K562 (cell line): ENCODE measurements around the gene ATP9A. TPM values are rescaled to one million over a fixed set of nuclear protein-coding genes. Genes with fewer than 3 reads are reported as not detected.

Experiments
- ATAC-seq: fragments of 200-7000 bp; cut with Tn5 transposase; 3 replicates; pipeline ENCODE4 v1.9.1; 2020; ENCODE audit warnings: moderate library complexity
- BruUV-seq: library from RNA; stranded (reverse); fragments of 400-500 nt; replicated peaks from 2 replicates; lab custom pipeline; 2021; lab: Mats Ljungman, UMichigan
- CTCF ChIA-PET: fragments of 300-600 bp; formaldehyde crosslinking; extraction: SDS; loops from one replicate; lab custom pipeline; 2021; ENCODE audit warnings: low intra/inter-chr PET ratio; lab: Yijun Ruan, JAX
- POLR2A ChIA-PET: fragments of 300-600, 350-650 bp; sonication (Branson Sonifier 250); formaldehyde crosslinking; extraction: SDS; loops from one replicate; lab custom pipeline; 2021; ENCODE audit warnings: antibody characterized with exemption, inconsistent platforms; lab: Yijun Ruan, JAX
- DNase-seq, 4 experiments: peaks; one replicate each; pipeline versions ENCODE4 v3.0.0 to v3.0.0-alpha.2; 2011 to 2018; ENCODE audit warnings: low spot score in 3 of 4, mixed read lengths in 3 of 4; ENCODE audit errors: extremely low read depth in 1 of 4
- FAIRE-seq: peaks from 2 replicates; lab custom pipeline; 2011; peaks lifted over from hg19 to GRCh38; lab: Jason Lieb, UNC
- H2AFZ ChIP-seq: 2 replicates; pipeline ENCODE4 v1.6.0; 2011; ENCODE audit warnings: low read depth, low read length, control low read depth, inconsistent platforms
- H3K27ac ChIP-seq: fragments of 200-600 bp; 3 replicates; pipeline ENCODE4 v1.8.0; 2011; ENCODE audit warnings: low read depth, mild to moderate bottlenecking, control low read depth, inconsistent platforms, low read length, moderate library complexity, mixed read lengths; ENCODE audit errors: extremely low read depth
- H3K27me3 ChIP-seq, 2 experiments: fragments of 300-600 bp in 1 of 2; 2 replicates in 1 of 2; 3 replicates in 1 of 2; pipeline versions ENCODE4 v1.6.0 to v1.8.0; 2011; ENCODE audit warnings: inconsistent platforms in 2 of 2, low read length in 2 of 2, mild to moderate bottlenecking in 1 of 2, mixed read lengths in 1 of 2, moderate library complexity in 1 of 2; ENCODE audit not compliant: control insufficient read depth in 2 of 2, insufficient read depth in 2 of 2
- H3K36me3 ChIP-seq: fragments of 300-600 bp; 3 replicates; pipeline ENCODE4 v1.8.0; 2011; ENCODE audit warnings: mild to moderate bottlenecking, low read length, inconsistent platforms; ENCODE audit not compliant: control insufficient read depth, insufficient read depth
- H3K4me1 ChIP-seq, 2 experiments: fragments of 200-600 bp in 1 of 2; replicated peaks in 1 of 2; 2 replicates in 1 of 2; 3 replicates in 1 of 2; pipeline versions ENCODE4 v1.5.1 to v1.8.0; 2011; ENCODE audit warnings: inconsistent platforms in 2 of 2, low read length in 2 of 2, mild to moderate bottlenecking in 1 of 2, mixed read lengths in 1 of 2, moderate library complexity in 1 of 2; ENCODE audit not compliant: control insufficient read depth in 2 of 2, insufficient read depth in 2 of 2
- H3K4me2 ChIP-seq: 2 replicates; pipeline ENCODE4 v1.6.1; 2011; ENCODE audit warnings: low read length, control low read depth, inconsistent platforms, mixed read lengths; ENCODE audit not compliant: insufficient read depth
- H3K4me3 ChIP-seq: fragments of 200-600 bp; sonication (generic), shearing (Covaris generic); 2 replicates; pipeline ENCODE4 v1.5.1; 2016; ENCODE audit warnings: control low read depth, inconsistent platforms
- H3K79me2 ChIP-seq: fragments of 200-600 bp; 3 replicates; pipeline ENCODE4 v1.8.0; 2011; ENCODE audit warnings: low read length, inconsistent platforms; ENCODE audit not compliant: control insufficient read depth, insufficient read depth
- H3K9ac ChIP-seq, 2 experiments: 2 replicates each; pipeline versions ENCODE4 v1.6.0 to v1.6.1; 2011; ENCODE audit warnings: low read depth in 2 of 2, low read length in 2 of 2, control low read depth in 1 of 2, inconsistent platforms in 1 of 2, mild to moderate bottlenecking in 1 of 2, mixed read lengths in 1 of 2; ENCODE audit not compliant: insufficient read depth in 1 of 2
- H3K9me1 ChIP-seq: one replicate; pipeline ENCODE4 v1.6.0; 2011; ENCODE audit warnings: inconsistent platforms, mild to moderate bottlenecking, low read length, moderate library complexity; ENCODE audit not compliant: control insufficient read depth, insufficient read depth
- H3K9me3 ChIP-seq: replicated peaks from 2 replicates; pipeline ENCODE4 v1.5.1; 2011; ENCODE audit warnings: low read depth, low read length, inconsistent platforms; ENCODE audit not compliant: control insufficient read depth, insufficient read depth
- H4K20me1 ChIP-seq: replicated peaks from 2 replicates; pipeline ENCODE4 v1.6.1; 2011; ENCODE audit warnings: low read length, inconsistent platforms, mixed read lengths; ENCODE audit not compliant: control insufficient read depth, insufficient read depth
- BDP1 ChIP-seq: IDR thresholded peaks from 3 replicates; pipeline ENCODE4 v1.6.1; 2011; ENCODE audit not compliant: insufficient read length, insufficient read depth
- GABPA ChIP-seq: fragments of 200-800 bp; sonication (Bioruptor generic); conservative IDR thresholded peaks from 2 replicates; pipeline ENCODE4 v1.6.1; 2016; ENCODE audit warnings: low read depth, missing genetic modification characterization, missing compliant biosample characterization
- JUNB ChIP-seq: fragments of 450-650 bp; formaldehyde crosslinking; conservative IDR thresholded peaks from 2 replicates; pipeline ENCODE4 v1.4.0; 2020; ENCODE audit warnings: mild to moderate bottlenecking
- RAD21 ChIP-seq, 2 experiments: fragments of 250-450 bp in 1 of 2; fragments of 450-650 bp in 1 of 2; sonication (Bioruptor Pico) in 1 of 2; formaldehyde crosslinking in 1 of 2; IDR thresholded peaks in 1 of 2; conservative IDR thresholded peaks in 1 of 2; 2 replicates each; pipeline versions ENCODE4 v1.4.0 to v1.8.0; 2020 to 2022; ENCODE audit warnings: mild to moderate bottlenecking in 2 of 2, moderate library complexity in 1 of 2
- SETDB1 ChIP-seq: IDR thresholded peaks from one replicate; pipeline ENCODE4 v1.6.1; 2012; ENCODE audit warnings: low read length, control low read depth, inconsistent platforms
- SNRNP70 ChIP-seq: fragments of 200-400 bp; formaldehyde crosslinking; optimal IDR thresholded peaks from 2 replicates; pipeline ENCODE3; 2017; ENCODE audit warnings: low read depth, low read length
- TBP ChIP-seq: optimal IDR thresholded peaks from 2 replicates; pipeline ENCODE3; 2011; ENCODE audit warnings: low read depth, low read length, improper control_type of control experiment
- TEAD4 ChIP-seq, 2 experiments: sonication (generic) in 1 of 2; formaldehyde crosslinking in 1 of 2; IDR thresholded peaks; 2 replicates each; pipeline versions ENCODE4 v1.6.1 to v1.8.0; 2012 to 2022; ENCODE audit warnings: borderline replicate concordance in 1 of 2, inconsistent platforms in 1 of 2, low read length in 1 of 2, mild to moderate bottlenecking in 1 of 2, missing genetic modification reagents in 1 of 2
- THRAP3 ChIP-seq: fragments of 450-650 bp; IDR thresholded peaks from 2 replicates; pipeline ENCODE4 v1.6.1; 2016; ENCODE audit warnings: mild to moderate bottlenecking, inconsistent platforms, borderline replicate concordance
- ZKSCAN8 ChIP-seq: fragments of 200-800 bp; sonication (Bioruptor generic); IDR thresholded peaks from 2 replicates; pipeline ENCODE4 v1.6.1; 2016; ENCODE audit warnings: missing genetic modification characterization, missing compliant biosample characterization
- ZNF41 ChIP-seq: fragments of 250-450 bp; sonication (Bioruptor Pico); conservative IDR thresholded peaks from 2 replicates; pipeline ENCODE4 v1.4.0; 2020; ENCODE audit warnings: mild to moderate bottlenecking
- ZNF717 ChIP-seq: fragments of 250-450 bp; sonication (Bioruptor Pico); IDR thresholded peaks from 2 replicates; pipeline ENCODE4 v1.5.0; 2021
- ZNF766 ChIP-seq: fragments of 200-800 bp; sonication (Bioruptor generic); conservative IDR thresholded peaks from 2 replicates; pipeline ENCODE4 v1.6.1; 2016; ENCODE audit warnings: missing genetic modification characterization, missing compliant biosample characterization
- WGBS: fragments of 100-300 bp; shearing (Covaris generic); methylation state at CpG from one replicate; pipeline ENCODE4 v1.1.6; 2016; ENCODE audit warnings: low coverage, mixed read lengths; ENCODE audit not compliant: insufficient coverage; ENCODE audit errors: missing lambda C conversion rate; 5-methylcytosine and 5-hydroxymethylcytosine counted together
- in situ Hi-C: fragments of 300-500 bp; cut with MboI; formaldehyde crosslinking; loops from 4 replicates; pipeline ENCODE4 v1.15.0; 2018; ENCODE audit warnings: inconsistent platforms, mixed read lengths
- intact Hi-C: fragments of 100-400 bp; cut with micrococcal nuclease; formaldehyde crosslinking; loops from 2 replicates; pipeline ENCODE4 v1.14.2; 2022
- polyA plus RNA-seq, 8 experiments: library from polyadenylated mRNA; depleted of rRNA in 4 of 8; stranded (reverse) in 5 of 8; unstranded in 3 of 8; fragments of >200 nt; fragmentation: Nextera tagmentation in 2 of 8; fragmentation: Illumina TruSeq in 1 of 8; extraction: Ambion mirVana in 2 of 8; extraction: Trizol in 1 of 8; gene quantifications; 2 replicates each; pipeline versions ENCODE4 v1.2.1 to v1.2.3, GENCODE V29; 2011 to 2014; ENCODE audit warnings: inconsistent platforms in 1 of 8, missing spikeins in 1 of 8
- total RNA-seq, 7 experiments: library from RNA; depleted of rRNA in 6 of 7; stranded (reverse); fragments of >200 nt in 6 of 7; fragmentation: Illumina TruSeq in 2 of 7; extraction: Trizol in 2 of 7; gene quantifications; 2 replicates each; pipeline versions ENCODE4 v1.2.1 to v1.2.3, GENCODE V29; 2011 to 2021; ENCODE audit warnings: low replicate concordance in 1 of 7
- TF ChIP-seq, protein P1 (sequence below): fragments of 200-800 bp; sonication (Bioruptor generic); IDR thresholded peaks from 2 replicates; pipeline ENCODE4 v1.6.1; 2016; ENCODE audit warnings: missing genetic modification characterization, missing compliant biosample characterization
- TF ChIP-seq, protein P2 (sequence below): fragments of 450-650 bp; IDR thresholded peaks from 2 replicates; pipeline ENCODE4 v1.6.1; 2017; ENCODE audit warnings: antibody characterized with exemption

ATP9A gene
- total and polyA plus RNA-seq, 9 of the 15 experiments (the other 6 are each of a cell fraction or from before 2014, with no cell fraction given): 0.18 to 0.62 (median 0.29) TPM

DNA sequence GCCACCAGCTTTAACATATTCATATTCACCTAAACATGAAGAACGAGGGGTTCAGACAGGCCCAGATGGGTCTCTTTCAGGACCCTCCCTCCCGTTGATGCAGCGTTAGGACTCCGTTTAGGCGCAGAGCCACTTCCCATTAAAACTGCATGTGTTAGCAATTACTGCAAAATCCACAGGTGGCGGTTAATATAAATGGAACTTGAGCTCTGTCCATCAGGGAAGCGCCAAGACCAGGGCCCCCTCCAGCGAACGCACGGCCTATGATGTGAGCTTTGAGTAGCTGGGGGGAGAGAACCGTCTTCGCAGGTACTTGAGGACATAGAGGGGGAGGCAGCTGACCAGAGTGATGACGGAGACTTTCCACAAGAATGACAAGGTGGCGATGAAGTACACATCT is 167.2 kb downstream of the ATP9A start (continued):
- TF ChIP-seq, protein P1, sequence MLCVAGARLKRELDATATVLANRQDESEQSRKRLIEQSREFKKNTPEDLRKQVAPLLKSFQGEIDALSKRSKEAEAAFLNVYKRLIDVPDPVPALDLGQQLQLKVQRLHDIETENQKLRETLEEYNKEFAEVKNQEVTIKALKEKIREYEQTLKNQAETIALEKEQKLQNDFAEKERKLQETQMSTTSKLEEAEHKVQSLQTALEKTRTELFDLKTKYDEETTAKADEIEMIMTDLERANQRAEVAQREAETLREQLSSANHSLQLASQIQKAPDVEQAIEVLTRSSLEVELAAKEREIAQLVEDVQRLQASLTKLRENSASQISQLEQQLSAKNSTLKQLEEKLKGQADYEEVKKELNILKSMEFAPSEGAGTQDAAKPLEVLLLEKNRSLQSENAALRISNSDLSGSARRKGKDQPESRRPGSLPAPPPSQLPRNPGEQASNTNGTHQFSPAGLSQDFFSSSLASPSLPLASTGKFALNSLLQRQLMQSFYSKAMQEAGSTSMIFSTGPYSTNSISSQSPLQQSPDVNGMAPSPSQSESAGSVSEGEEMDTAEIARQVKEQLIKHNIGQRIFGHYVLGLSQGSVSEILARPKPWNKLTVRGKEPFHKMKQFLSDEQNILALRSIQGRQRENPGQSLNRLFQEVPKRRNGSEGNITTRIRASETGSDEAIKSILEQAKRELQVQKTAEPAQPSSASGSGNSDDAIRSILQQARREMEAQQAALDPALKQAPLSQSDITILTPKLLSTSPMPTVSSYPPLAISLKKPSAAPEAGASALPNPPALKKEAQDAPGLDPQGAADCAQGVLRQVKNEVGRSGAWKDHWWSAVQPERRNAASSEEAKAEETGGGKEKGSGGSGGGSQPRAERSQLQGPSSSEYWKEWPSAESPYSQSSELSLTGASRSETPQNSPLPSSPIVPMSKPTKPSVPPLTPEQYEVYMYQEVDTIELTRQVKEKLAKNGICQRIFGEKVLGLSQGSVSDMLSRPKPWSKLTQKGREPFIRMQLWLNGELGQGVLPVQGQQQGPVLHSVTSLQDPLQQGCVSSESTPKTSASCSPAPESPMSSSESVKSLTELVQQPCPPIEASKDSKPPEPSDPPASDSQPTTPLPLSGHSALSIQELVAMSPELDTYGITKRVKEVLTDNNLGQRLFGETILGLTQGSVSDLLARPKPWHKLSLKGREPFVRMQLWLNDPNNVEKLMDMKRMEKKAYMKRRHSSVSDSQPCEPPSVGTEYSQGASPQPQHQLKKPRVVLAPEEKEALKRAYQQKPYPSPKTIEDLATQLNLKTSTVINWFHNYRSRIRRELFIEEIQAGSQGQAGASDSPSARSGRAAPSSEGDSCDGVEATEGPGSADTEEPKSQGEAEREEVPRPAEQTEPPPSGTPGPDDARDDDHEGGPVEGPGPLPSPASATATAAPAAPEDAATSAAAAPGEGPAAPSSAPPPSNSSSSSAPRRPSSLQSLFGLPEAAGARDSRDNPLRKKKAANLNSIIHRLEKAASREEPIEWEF (CRISPR knock-in tag): no peak

DNA sequence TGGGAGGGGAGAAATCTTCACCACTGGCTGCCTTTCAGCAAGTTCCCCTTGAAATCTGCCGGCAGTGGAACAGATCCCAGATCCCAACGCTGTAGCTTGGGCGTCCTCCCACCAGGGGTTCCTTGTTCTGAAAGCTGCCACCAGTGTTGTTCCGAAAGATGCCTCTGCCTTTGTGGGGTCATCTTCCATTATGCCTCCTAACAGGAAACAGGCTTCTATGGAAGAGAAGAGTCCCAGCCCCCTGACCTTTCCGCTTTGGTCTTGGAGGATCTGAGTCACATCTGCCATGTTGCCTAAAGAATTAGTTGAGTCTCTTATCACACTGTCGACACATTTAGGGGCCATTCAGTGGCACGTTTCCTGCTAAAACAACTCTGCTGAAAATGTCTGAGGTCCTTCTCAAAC is 168.2 kb downstream of the ATP9A start:
- ATAC-seq (peak; percentile 68), FAIRE-seq (peak; percentile 94)
- peak; percentile 25 for TF ChIP-seq TBP
- no peak for TF ChIP-seq SNRNP70
- TF ChIP-seq JUNB (CRISPR knock-in tag): no peak
- TF ChIP-seq SETDB1: no peak
- TF ChIP-seq TEAD4 (IDR thresholded peaks at IDR 0.05; ENCODE audit: low read length): peak; percentile 68
- TF ChIP-seq TEAD4 (CRISPR knock-in tag; IDR thresholded peaks at IDR 0.05; ENCODE audit: borderline replicate concordance): no peak
- no peak for TF ChIP-seq ZKSCAN8 (CRISPR knock-in tag)
- TF ChIP-seq BDP1: no peak
- TF ChIP-seq ZNF717 (CRISPR knock-in tag): no peak
- TF ChIP-seq, protein P2, sequence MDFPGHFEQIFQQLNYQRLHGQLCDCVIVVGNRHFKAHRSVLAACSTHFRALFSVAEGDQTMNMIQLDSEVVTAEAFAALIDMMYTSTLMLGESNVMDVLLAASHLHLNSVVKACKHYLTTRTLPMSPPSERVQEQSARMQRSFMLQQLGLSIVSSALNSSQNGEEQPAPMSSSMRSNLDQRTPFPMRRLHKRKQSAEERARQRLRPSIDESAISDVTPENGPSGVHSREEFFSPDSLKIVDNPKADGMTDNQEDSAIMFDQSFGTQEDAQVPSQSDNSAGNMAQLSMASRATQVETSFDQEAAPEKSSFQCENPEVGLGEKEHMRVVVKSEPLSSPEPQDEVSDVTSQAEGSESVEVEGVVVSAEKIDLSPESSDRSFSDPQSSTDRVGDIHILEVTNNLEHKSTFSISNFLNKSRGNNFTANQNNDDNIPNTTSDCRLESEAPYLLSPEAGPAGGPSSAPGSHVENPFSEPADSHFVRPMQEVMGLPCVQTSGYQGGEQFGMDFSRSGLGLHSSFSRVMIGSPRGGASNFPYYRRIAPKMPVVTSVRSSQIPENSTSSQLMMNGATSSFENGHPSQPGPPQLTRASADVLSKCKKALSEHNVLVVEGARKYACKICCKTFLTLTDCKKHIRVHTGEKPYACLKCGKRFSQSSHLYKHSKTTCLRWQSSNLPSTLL: no peak
- no peak for TF ChIP-seq THRAP3
- no peak for TF ChIP-seq ZNF41
- peak; percentile 31; the same call in 1 of the 2 replicates for TF ChIP-seq GABPA (tag)
- TF ChIP-seq ZNF766: no peak
- TF ChIP-seq RAD21 (CRISPR knock-in tag; conservative IDR thresholded peaks at IDR 0.05 in 1 of 2, IDR thresholded peaks at IDR 0.05 in 1 of 2): no peak

More for the DNA sequence above, 168.2 kb downstream of the ATP9A start:
- peak; percentile 48 to 76 (median 64) for DNase-seq
- ChIA-PET POLR2A (no interaction called here), CTCF (no interaction called here)
- Histone ChIP-seq H3K36me3 (no peaks in the 10 kb centered on the region), H2AFZ (peak overlapping the region; percentile 97), H3K27ac (peak overlapping the region; percentile 51), H4K20me1 (no peaks in the 10 kb centered on the region), H3K4me1 (peaks cover 8 to 24% of the 10 kb centered on the region in 2 experiments; a peak in 4 of 5 replicates), H3K27me3 (0 out of 5 replicates have a peak, but pooled peaks cover 0 to 9% of the 10 kb centered on the region in 2 experiments), H3K4me3 (peak overlapping the region; percentile 9; the same call in 1 of the 2 replicates), H3K9me3 (no peaks in the 10 kb centered on the region), H3K9me1 (no peaks in the 10 kb centered on the region), H3K9ac (peak overlapping the region; percentile 29 to 44; a peak in 3 of 4 replicates), H3K4me2 (peak overlapping the region; percentile 78), H3K79me2 (no peaks in the 10 kb centered on the region)
- intact Hi-C loops (no loop called here), in situ Hi-C loops (no loop called here)
- BruUV-seq: no TSS peak
- WGBS: 5% methylated on average over 7 of the region's 7 CpGs
